Astrocyte (in vitro differentiated cells and primary cell): ENCODE data around the gene FZD10. TPM values are rescaled to one million over a fixed set of nuclear protein-coding genes. Genes with fewer than 3 reads are reported as not detected.

ENCODE experiments used
- total RNA-seq: library from RNA; stranded (reverse); gene quantifications from 2 replicates; pipeline ENCODE4 v1.2.1, GENCODE V29; 2021

FZD10 gene
- total RNA-seq, 1 donor from 2014 or later, result not detected

Other genes starting within 250 kb of the FZD10 start
- gene PIWIL1, start 175.4 kb downstream of the FZD10 start, total RNA-seq, result not detected in 2 replicates